K562 (cell line): ENCODE results near the gene AP3S1. TPM values are rescaled to one million over a fixed set of nuclear protein-coding genes. Genes with fewer than 3 reads are reported as not detected.

ENCODE experiments used
- ATAC-seq: fragments of 200-7000 bp; cut with Tn5 transposase; 3 replicates; pipeline ENCODE4 v1.9.1; 2020; ENCODE audit warnings: moderate library complexity
- BruUV-seq: library from RNA; stranded (reverse); fragments of 400-500 nt; replicated peaks from 2 replicates; lab custom pipeline; 2021; lab: Mats Ljungman, UMichigan
- CTCF ChIA-PET: fragments of 300-600 bp; formaldehyde crosslinking; extraction: SDS; loops from one replicate; lab custom pipeline; 2021; ENCODE audit warnings: low intra/inter-chr PET ratio; lab: Yijun Ruan, JAX
- POLR2A ChIA-PET: fragments of 300-600, 350-650 bp; sonication (Branson Sonifier 250); formaldehyde crosslinking; extraction: SDS; loops from one replicate; lab custom pipeline; 2021; ENCODE audit warnings: antibody characterized with exemption, inconsistent platforms; lab: Yijun Ruan, JAX
- DNase-seq, 4 experiments: peaks; one replicate each; pipeline versions ENCODE4 v3.0.0 to v3.0.0-alpha.2; 2011 to 2018; ENCODE audit warnings: low spot score in 3 of 4, mixed read lengths in 3 of 4; ENCODE audit errors: extremely low read depth in 1 of 4
- FAIRE-seq: peaks from 2 replicates; lab custom pipeline; 2011; peaks lifted over from hg19 to GRCh38; lab: Jason Lieb, UNC
- H2AFZ ChIP-seq: 2 replicates; pipeline ENCODE4 v1.6.0; 2011; ENCODE audit warnings: low read depth, low read length, control low read depth, inconsistent platforms
- H3K27ac ChIP-seq: fragments of 200-600 bp; 3 replicates; pipeline ENCODE4 v1.8.0; 2011; ENCODE audit warnings: low read depth, mild to moderate bottlenecking, control low read depth, inconsistent platforms, low read length, moderate library complexity, mixed read lengths; ENCODE audit errors: extremely low read depth
- H3K27me3 ChIP-seq, 2 experiments: fragments of 300-600 bp in 1 of 2; 2 replicates in 1 of 2; 3 replicates in 1 of 2; pipeline versions ENCODE4 v1.6.0 to v1.8.0; 2011; ENCODE audit warnings: inconsistent platforms in 2 of 2, low read length in 2 of 2, mild to moderate bottlenecking in 1 of 2, mixed read lengths in 1 of 2, moderate library complexity in 1 of 2; ENCODE audit not compliant: control insufficient read depth in 2 of 2, insufficient read depth in 2 of 2
- H3K36me3 ChIP-seq: fragments of 300-600 bp; 3 replicates; pipeline ENCODE4 v1.8.0; 2011; ENCODE audit warnings: mild to moderate bottlenecking, low read length, inconsistent platforms; ENCODE audit not compliant: control insufficient read depth, insufficient read depth
- H3K4me1 ChIP-seq, 2 experiments: fragments of 200-600 bp in 1 of 2; replicated peaks in 1 of 2; 2 replicates in 1 of 2; 3 replicates in 1 of 2; pipeline versions ENCODE4 v1.5.1 to v1.8.0; 2011; ENCODE audit warnings: inconsistent platforms in 2 of 2, low read length in 2 of 2, mild to moderate bottlenecking in 1 of 2, mixed read lengths in 1 of 2, moderate library complexity in 1 of 2; ENCODE audit not compliant: control insufficient read depth in 2 of 2, insufficient read depth in 2 of 2
- H3K4me2 ChIP-seq: 2 replicates; pipeline ENCODE4 v1.6.1; 2011; ENCODE audit warnings: low read length, control low read depth, inconsistent platforms, mixed read lengths; ENCODE audit not compliant: insufficient read depth
- H3K4me3 ChIP-seq: fragments of 200-600 bp; sonication (generic), shearing (Covaris generic); 2 replicates; pipeline ENCODE4 v1.5.1; 2016; ENCODE audit warnings: control low read depth, inconsistent platforms
- H3K79me2 ChIP-seq: fragments of 200-600 bp; 3 replicates; pipeline ENCODE4 v1.8.0; 2011; ENCODE audit warnings: low read length, inconsistent platforms; ENCODE audit not compliant: control insufficient read depth, insufficient read depth
- H3K9ac ChIP-seq, 2 experiments: 2 replicates each; pipeline versions ENCODE4 v1.6.0 to v1.6.1; 2011; ENCODE audit warnings: low read depth in 2 of 2, low read length in 2 of 2, control low read depth in 1 of 2, inconsistent platforms in 1 of 2, mild to moderate bottlenecking in 1 of 2, mixed read lengths in 1 of 2; ENCODE audit not compliant: insufficient read depth in 1 of 2
- H3K9me1 ChIP-seq: one replicate; pipeline ENCODE4 v1.6.0; 2011; ENCODE audit warnings: inconsistent platforms, mild to moderate bottlenecking, low read length, moderate library complexity; ENCODE audit not compliant: control insufficient read depth, insufficient read depth
- H3K9me3 ChIP-seq: replicated peaks from 2 replicates; pipeline ENCODE4 v1.5.1; 2011; ENCODE audit warnings: low read depth, low read length, inconsistent platforms; ENCODE audit not compliant: control insufficient read depth, insufficient read depth
- H4K20me1 ChIP-seq: replicated peaks from 2 replicates; pipeline ENCODE4 v1.6.1; 2011; ENCODE audit warnings: low read length, inconsistent platforms, mixed read lengths; ENCODE audit not compliant: control insufficient read depth, insufficient read depth
- HDAC1 ChIP-seq, 2 experiments: fragments of 450-650 bp; IDR thresholded peaks; 2 replicates each; pipeline ENCODE4 v1.6.1; 2016 to 2017; ENCODE audit warnings: inconsistent platforms in 1 of 2, mild to moderate bottlenecking in 1 of 2, moderate library complexity in 1 of 2
- MAZ ChIP-seq, 2 experiments: fragments of 450-650 bp in 1 of 2; sonication (generic) in 1 of 2; formaldehyde crosslinking; IDR thresholded peaks in 1 of 2; conservative IDR thresholded peaks in 1 of 2; 2 replicates each; pipeline versions ENCODE4 v1.4.0 to v1.5.0; 2020; ENCODE audit warnings: mild to moderate bottlenecking in 1 of 2, missing genetic modification reagents in 1 of 2
- NCOA6 ChIP-seq: fragments of 450-650 bp; IDR thresholded peaks from 2 replicates; pipeline ENCODE4 v1.6.1; 2017; ENCODE audit warnings: mild to moderate bottlenecking
- NFIC ChIP-seq: fragments of 450-650 bp; IDR thresholded peaks from 2 replicates; pipeline ENCODE4 v1.6.1; 2017; ENCODE audit warnings: mild to moderate bottlenecking, inconsistent platforms
- ZBTB7A ChIP-seq: IDR thresholded peaks from 2 replicates; pipeline ENCODE4 v1.6.1; 2011; ENCODE audit warnings: low read depth, mild to moderate bottlenecking, low read length, moderate library complexity, borderline replicate concordance; ENCODE audit not compliant: control insufficient read depth
- ZNF146 ChIP-seq: IDR thresholded peaks from one replicate; pipeline ENCODE4 v1.6.1; 2018; ENCODE audit warnings: missing compliant biosample characterization; ENCODE audit not compliant: unreplicated experiment
- WGBS: fragments of 100-300 bp; shearing (Covaris generic); methylation state at CpG from one replicate; pipeline ENCODE4 v1.1.6; 2016; ENCODE audit warnings: low coverage, mixed read lengths; ENCODE audit not compliant: insufficient coverage; ENCODE audit errors: missing lambda C conversion rate; 5-methylcytosine and 5-hydroxymethylcytosine counted together
- in situ Hi-C: fragments of 300-500 bp; cut with MboI; formaldehyde crosslinking; loops from 4 replicates; pipeline ENCODE4 v1.15.0; 2018; ENCODE audit warnings: inconsistent platforms, mixed read lengths
- intact Hi-C: fragments of 100-400 bp; cut with micrococcal nuclease; formaldehyde crosslinking; loops from 2 replicates; pipeline ENCODE4 v1.14.2; 2022
- polyA plus RNA-seq, 8 experiments: library from polyadenylated mRNA; depleted of rRNA in 4 of 8; stranded (reverse) in 5 of 8; unstranded in 3 of 8; fragments of >200 nt; fragmentation: Nextera tagmentation in 2 of 8; fragmentation: Illumina TruSeq in 1 of 8; extraction: Ambion mirVana in 2 of 8; extraction: Trizol in 1 of 8; gene quantifications; 2 replicates each; pipeline versions ENCODE4 v1.2.1 to v1.2.3, GENCODE V29; 2011 to 2014; ENCODE audit warnings: inconsistent platforms in 1 of 8, missing spikeins in 1 of 8
- total RNA-seq, 7 experiments: library from RNA; depleted of rRNA in 6 of 7; stranded (reverse); fragments of >200 nt in 6 of 7; fragmentation: Illumina TruSeq in 2 of 7; extraction: Trizol in 2 of 7; gene quantifications; 2 replicates each; pipeline versions ENCODE4 v1.2.1 to v1.2.3, GENCODE V29; 2011 to 2021; ENCODE audit warnings: low replicate concordance in 1 of 7
- TF ChIP-seq, protein P1 (sequence below): sonication (generic); formaldehyde crosslinking; IDR thresholded peaks from 2 replicates; pipeline ENCODE4 v1.4.0; 2020; ENCODE audit warnings: mild to moderate bottlenecking, missing genetic modification reagents
- TF ChIP-seq, protein P2 (sequence below): conservative IDR thresholded peaks from 2 replicates; pipeline ENCODE4 v1.6.1; 2011; ENCODE audit warnings: low read depth, mild to moderate bottlenecking, low read length; ENCODE audit not compliant: control insufficient read depth
- TF ChIP-seq, protein P3 (sequence below), 3 experiments: IDR thresholded peaks in 2 of 3; conservative IDR thresholded peaks in 1 of 3; 2 replicates each; pipeline ENCODE4 v1.5.1; 2011 to 2012; ENCODE audit warnings: low read length in 3 of 3, mild to moderate bottlenecking in 3 of 3, control low read depth in 2 of 3, improper control_type of control experiment in 1 of 3, inconsistent platforms in 1 of 3, low read depth in 1 of 3, mixed read lengths in 1 of 3, moderate library complexity in 1 of 3; ENCODE audit not compliant: insufficient read depth in 2 of 3
- TF ChIP-seq, protein P4 (sequence below): fragments of 450-650 bp; IDR thresholded peaks from 2 replicates; pipeline ENCODE4 v1.6.1; 2017; ENCODE audit warnings: antibody characterized with exemption

The AP3S1 gene
- total and polyA plus RNA-seq, 9 of the 15 experiments (the other 6 are each of a cell fraction or from before 2014, with no cell fraction given) = 46.1 to 106 (median 67.3) TPM

DNA sequence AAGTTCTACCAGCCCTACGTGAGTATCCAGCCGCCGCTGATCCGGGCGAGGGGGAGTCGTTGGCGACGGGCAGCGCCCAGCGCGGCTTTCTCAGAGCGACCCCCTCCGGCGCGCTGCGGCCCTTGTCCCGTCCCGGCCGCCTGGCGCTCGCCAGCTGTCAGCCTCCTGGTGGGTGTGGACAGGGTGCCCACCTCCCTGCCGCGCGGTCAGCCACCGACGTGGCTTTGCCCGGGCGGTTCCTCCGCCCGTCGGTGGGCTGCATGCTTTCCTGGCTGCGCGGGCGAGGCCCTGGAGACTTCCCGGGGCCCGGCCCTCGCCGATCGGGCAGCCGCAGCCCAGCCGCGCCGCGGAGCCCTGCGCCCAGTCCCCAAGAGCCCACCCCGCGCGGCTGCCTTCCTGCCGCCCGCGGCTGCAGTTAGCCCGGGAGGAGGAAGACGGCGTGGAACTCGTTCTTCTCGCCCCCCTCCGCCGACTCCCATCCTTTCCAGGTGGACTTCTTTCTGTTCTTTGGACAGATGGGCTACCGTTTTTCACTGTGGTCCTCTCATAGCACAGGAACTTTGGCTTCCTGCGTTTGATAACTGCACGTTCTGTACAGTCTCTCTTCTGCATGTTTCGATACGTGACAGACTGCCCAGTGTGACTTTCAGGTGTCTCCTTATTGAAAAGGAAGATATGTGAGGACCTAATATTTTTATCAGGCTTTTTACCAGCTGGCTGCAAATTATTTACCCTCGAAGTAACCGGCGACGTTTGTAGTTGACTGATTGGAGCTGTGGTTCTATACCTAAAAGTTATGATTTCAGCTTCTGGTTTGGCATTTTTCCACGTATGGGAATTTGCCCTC, 577 bp downstream of the AP3S1 start:
- no TSS peak for BruUV-seq
- ATAC-seq (peak; percentile 79), FAIRE-seq (no peak), DNase-seq (peak in 1 of 4 experiments; percentile 48)
- ChIA-PET CTCF (no interaction called here), POLR2A (interaction anchor here (0.8 to 1.4 kb wide), 4 partner anchors 8 to 217 kb away, joined by 3 read pairs; no protein-coding TSS in a partner anchor)
- Histone ChIP-seq H3K4me3 (peak overlapping the region; percentile 79), H2AFZ (peak overlapping the region; percentile 96), H3K4me1 (peaks cover 14 to 15% of the 10 kb centered on the region in 2 experiments; a peak in 4 of 5 replicates), H3K36me3 (peaks cover 26% of the 10 kb centered on the region), H3K27me3 (no peaks in the 10 kb centered on the region), H3K9ac (peak overlapping the region; percentile 95 to 97), H3K4me2 (peak overlapping the region; percentile 97), H3K9me1 (no peaks in the 10 kb centered on the region), H3K27ac (peak overlapping the region; percentile 99), H4K20me1 (peaks cover 5% of the 10 kb centered on the region; the same call in 1 of the 2 replicates), H3K9me3 (no peaks in the 10 kb centered on the region), H3K79me2 (peaks cover 94% of the 10 kb centered on the region)
- intact Hi-C loops (loop anchor here (5.0 to 10.0 kb wide), 3 partner anchors 245 to 538 kb away; partner anchors contain the start of genes COMMD10 and FEM1C), in situ Hi-C loops (no loop called here)
- under 1% methylated on average over 59 of the region's 68 CpGs for WGBS
- TF ChIP-seq HDAC1 (IDR thresholded peaks at IDR 0.05) (peak in 1 of 2 experiments; percentile 7; a peak in 1 of 4 replicates), ZBTB7A (peak; percentile 89; the same call in 1 of the 2 replicates), MAZ (CRISPR knock-in tag; conservative IDR thresholded peaks at IDR 0.05 in 1 of 2, IDR thresholded peaks at IDR 0.05 in 1 of 2) (no peak; a peak in 1 of 4 replicates), NCOA6 (peak; percentile 73), NFIC (peak; percentile 31), ZNF146 (CRISPR knock-in tag) (no peak)
- TF ChIP-seq, protein P1, sequence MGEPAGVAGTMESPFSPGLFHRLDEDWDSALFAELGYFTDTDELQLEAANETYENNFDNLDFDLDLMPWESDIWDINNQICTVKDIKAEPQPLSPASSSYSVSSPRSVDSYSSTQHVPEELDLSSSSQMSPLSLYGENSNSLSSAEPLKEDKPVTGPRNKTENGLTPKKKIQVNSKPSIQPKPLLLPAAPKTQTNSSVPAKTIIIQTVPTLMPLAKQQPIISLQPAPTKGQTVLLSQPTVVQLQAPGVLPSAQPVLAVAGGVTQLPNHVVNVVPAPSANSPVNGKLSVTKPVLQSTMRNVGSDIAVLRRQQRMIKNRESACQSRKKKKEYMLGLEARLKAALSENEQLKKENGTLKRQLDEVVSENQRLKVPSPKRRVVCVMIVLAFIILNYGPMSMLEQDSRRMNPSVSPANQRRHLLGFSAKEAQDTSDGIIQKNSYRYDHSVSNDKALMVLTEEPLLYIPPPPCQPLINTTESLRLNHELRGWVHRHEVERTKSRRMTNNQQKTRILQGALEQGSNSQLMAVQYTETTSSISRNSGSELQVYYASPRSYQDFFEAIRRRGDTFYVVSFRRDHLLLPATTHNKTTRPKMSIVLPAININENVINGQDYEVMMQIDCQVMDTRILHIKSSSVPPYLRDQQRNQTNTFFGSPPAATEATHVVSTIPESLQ = no peak
- TF ChIP-seq, protein P2, sequence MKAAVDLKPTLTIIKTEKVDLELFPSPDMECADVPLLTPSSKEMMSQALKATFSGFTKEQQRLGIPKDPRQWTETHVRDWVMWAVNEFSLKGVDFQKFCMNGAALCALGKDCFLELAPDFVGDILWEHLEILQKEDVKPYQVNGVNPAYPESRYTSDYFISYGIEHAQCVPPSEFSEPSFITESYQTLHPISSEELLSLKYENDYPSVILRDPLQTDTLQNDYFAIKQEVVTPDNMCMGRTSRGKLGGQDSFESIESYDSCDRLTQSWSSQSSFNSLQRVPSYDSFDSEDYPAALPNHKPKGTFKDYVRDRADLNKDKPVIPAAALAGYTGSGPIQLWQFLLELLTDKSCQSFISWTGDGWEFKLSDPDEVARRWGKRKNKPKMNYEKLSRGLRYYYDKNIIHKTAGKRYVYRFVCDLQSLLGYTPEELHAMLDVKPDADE = 0 out of 2 replicates have a peak, but pooled peaks have one; percentile 40
- TF ChIP-seq, protein P3, sequence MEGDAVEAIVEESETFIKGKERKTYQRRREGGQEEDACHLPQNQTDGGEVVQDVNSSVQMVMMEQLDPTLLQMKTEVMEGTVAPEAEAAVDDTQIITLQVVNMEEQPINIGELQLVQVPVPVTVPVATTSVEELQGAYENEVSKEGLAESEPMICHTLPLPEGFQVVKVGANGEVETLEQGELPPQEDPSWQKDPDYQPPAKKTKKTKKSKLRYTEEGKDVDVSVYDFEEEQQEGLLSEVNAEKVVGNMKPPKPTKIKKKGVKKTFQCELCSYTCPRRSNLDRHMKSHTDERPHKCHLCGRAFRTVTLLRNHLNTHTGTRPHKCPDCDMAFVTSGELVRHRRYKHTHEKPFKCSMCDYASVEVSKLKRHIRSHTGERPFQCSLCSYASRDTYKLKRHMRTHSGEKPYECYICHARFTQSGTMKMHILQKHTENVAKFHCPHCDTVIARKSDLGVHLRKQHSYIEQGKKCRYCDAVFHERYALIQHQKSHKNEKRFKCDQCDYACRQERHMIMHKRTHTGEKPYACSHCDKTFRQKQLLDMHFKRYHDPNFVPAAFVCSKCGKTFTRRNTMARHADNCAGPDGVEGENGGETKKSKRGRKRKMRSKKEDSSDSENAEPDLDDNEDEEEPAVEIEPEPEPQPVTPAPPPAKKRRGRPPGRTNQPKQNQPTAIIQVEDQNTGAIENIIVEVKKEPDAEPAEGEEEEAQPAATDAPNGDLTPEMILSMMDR (IDR thresholded peaks at IDR 0.05 in 2 of 3, conservative IDR thresholded peaks at IDR 0.05 in 1 of 3; ENCODE audit: insufficient read depth in 2 of 3, low read depth in 1 of 3, low read length in 3 of 3) = peak in 1 of 3 experiments; percentile 34; a peak in 2 of 6 replicates
- TF ChIP-seq, protein P4, sequence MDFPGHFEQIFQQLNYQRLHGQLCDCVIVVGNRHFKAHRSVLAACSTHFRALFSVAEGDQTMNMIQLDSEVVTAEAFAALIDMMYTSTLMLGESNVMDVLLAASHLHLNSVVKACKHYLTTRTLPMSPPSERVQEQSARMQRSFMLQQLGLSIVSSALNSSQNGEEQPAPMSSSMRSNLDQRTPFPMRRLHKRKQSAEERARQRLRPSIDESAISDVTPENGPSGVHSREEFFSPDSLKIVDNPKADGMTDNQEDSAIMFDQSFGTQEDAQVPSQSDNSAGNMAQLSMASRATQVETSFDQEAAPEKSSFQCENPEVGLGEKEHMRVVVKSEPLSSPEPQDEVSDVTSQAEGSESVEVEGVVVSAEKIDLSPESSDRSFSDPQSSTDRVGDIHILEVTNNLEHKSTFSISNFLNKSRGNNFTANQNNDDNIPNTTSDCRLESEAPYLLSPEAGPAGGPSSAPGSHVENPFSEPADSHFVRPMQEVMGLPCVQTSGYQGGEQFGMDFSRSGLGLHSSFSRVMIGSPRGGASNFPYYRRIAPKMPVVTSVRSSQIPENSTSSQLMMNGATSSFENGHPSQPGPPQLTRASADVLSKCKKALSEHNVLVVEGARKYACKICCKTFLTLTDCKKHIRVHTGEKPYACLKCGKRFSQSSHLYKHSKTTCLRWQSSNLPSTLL = 0 out of 2 replicates have a peak, but pooled peaks have one; percentile 61
